COLO668 (cell line): ENCODE measurements around the gene BARX1.
A peak's percentile ranks its signal among the peaks of the same experiment; 100 is the strongest.
"Not testable (repeated sequence)": the region's sequence is repeated elsewhere in the genome, so short reads cannot be mapped to it uniquely, and the experiment has no call there.

Experiments used
- DNase-seq: peaks from one replicate; lab custom pipeline; 2025; ENCODE audit not compliant: unreplicated experiment; lab: John Stamatoyannopoulos, UW

Gene BARX1

DNA sequence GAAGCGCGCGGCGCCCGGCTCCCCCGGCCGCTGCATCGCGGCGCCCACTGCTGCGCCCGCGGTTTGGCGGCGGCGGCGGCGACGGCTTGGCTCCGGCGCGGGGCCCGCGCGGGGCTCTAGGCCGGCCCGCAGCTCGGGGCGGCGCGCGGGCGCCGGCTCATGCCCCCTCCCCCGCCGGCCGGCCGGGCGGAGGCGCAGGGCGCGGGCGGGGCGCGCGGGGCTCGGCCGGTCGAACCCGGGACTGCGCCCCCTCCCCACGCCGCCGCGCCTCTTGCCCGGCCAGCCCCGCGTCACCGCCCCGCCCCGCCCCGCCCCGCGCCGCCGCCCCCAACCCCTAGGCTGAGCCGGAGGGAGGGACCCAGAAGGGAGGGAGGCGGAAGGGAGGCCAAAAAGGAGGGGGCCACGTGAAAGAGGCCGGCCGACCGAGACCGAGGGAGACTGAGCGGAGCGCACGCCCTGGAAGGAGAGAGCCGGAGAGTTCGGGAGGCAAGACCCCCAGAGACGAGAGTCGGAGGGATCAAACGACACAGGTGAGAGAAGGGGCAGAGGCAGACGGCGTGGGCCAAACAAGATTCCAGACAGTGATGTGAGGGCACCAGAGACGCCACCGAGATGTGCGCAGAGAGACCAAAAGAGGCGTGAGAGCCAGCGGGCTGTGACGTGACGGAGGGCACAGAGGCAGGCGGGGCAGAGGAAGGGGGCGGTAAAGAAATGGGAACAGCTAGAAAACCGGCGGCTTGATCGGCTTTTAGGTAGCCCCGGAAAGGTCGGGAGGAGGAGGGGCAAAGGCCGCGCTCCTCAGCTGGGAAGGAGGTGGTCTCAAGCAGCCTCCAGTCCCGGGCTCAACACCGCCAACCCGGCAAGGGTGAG lies at the start of gene BARX1:
Gene BARX1 (minus strand): TSS at position 245 of the 870 bp plus-strand sequence. CDS start 209 bp downstream, at position 36.
- peak; percentile 65 for DNase-seq

- DNase-seq, result peak; percentile 49
Observed at GRCh38 chr9:94002316-94003140, 47.4 kb upstream of the BARX1 start.

DNA sequence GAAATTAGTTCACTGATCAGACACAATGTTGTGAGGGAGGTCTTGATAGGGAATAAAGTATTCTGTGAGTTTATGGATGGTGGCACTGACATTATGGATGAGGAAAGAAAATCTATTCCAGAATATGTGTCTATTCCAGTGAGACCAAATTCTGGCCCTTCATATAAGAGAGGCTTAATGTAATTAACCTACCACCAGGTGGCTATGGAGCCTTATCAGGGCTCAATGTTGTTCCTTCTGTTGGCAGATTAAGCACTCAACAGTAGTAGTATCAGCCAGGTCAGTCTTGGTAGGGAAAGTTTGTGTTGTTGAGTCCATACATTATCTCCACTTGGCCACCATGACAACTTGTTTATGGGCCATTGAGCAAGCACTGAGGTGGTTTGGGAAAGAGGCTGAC lies 41.7 kb upstream of the BARX1 start:
- DNase-seq, result no peak

GRCh38 chr9:93996367-93996766 lies 41.2 kb upstream of the BARX1 start:
- DNase-seq, result no peak

DNA sequence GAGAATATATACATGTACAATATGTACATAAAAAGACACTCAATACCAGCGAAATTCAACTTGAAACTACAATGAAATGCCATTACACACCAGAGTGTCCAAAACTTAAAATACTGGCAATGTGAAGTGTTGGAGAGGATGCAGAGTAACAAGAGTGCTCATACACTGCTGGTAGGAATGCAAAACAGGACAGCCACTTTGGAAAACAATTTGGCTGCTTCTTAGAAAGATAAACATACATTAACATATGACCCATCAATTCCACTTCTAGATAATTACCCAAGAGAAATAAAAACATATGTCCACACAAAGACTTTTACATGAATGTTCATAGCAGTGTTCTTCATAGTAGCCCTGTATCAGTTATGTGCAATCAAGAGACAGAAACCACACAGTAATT lies 39.4 kb upstream of the BARX1 start:
- no peak for DNase-seq

- DNase-seq, result no peak
Observed at GRCh38 chr9:93994132-93994531, 39.0 kb upstream of the BARX1 start.

DNA sequence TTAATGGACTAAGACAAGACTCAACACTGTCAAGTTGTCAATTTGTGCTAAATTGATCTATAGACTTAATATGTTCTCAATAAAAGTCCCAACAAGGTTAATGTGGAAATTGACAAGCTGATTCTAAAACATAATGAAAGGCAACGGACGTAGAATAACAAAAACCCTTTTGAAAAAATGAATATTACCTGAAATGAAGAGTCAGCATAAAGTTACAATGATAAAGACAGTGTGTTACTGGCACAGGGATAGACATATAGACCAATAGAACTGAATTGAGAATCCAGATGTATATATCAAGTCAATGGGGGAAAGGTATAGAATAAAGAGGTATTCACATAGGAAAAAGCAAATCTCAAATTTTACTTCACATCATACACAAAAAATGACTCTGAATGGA lies 37.7 kb upstream of the BARX1 start:
- no peak for DNase-seq

- no peak for DNase-seq
Observed at GRCh38 chr9:93990448-93990847, 35.3 kb upstream of the BARX1 start.

DNA sequence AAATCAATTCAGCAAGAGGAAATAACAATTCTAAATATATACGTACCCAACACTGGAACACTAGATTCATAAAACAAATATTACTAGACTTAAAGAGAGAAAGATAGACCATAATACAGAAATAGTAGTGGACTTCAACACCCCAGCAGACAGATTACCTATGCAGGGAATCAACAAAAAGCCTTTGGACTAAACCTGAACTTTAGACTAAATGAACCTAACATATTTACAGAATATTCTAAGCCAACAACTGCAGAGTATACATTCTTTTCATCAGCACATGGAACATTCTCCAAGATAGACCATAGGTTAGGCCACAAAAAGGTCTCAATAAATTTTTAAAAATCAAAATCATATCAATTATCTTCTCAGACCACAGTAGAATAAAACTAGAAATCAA lies 32.9 kb upstream of the BARX1 start:
- no peak for DNase-seq

DNA sequence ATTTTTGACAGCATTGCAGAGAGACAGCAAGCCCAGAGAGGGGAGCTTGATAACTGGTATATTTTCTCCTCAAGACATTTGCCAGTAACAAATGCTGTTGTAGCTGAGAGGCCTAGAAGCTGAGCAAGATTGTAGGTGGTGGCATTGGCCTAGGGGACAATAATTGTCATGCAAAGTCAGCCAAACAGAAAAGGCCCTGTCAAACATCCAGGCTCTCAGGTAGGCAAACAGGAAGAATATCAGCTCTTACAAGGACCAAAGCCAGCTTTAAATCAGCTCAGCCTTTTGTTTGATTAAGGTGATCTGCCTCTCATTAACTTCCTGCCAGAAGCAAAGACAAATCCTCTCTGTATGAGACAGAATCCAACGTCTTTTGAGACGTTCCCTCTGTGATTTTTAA lies 29.7 kb upstream of the BARX1 start:
- DNase-seq, result no peak

DNA sequence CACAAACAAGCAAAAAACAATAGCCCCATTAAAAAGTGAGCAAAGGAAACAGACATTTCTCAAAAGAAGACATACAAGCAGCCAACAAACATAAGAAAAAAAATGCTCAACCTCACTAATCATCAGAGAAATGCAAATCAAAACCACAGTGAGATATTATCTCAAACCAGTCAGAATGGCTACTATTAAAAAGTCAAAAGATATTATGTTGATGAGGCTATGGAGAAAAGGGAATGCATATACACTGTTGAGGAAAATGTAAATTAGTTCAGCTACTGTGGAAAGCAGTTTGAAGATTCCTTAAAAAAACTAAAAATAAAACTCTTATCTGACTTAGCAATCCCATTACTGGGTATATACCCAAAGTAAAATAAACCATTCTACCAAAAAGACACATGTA lies 28.7 kb upstream of the BARX1 start:
- no peak for DNase-seq

GRCh38 chr9:93979721-93980120 lies 24.6 kb upstream of the BARX1 start:
- no peak for DNase-seq

GRCh38 chr9:93978551-93978950 lies 23.4 kb upstream of the BARX1 start:
- no peak for DNase-seq

DNA sequence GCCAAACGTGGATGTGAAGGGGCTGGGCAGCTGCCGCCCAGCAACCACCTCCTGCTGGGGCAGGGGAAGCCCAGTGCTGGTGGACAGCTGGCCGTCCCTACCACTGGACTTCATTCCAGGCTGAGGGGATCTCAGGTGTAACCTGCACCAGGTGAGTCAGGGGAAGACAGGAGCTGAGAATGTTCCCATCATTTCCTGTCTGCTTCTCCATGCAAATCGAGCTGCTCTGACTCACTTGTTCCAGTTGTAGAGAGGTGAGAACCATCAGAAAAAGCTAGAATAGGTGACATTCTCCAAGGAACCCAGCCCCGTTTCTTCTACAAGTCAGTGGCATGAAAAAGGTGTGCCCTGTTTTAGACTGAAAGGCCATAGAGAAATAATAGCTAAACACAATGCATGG lies 21.8 kb upstream of the BARX1 start:
- DNase-seq, result no peak

GRCh38 chr9:93976081-93976480 lies 20.9 kb upstream of the BARX1 start:
- DNase-seq, result no peak

GRCh38 chr9:93975262-93975661 lies 20.1 kb upstream of the BARX1 start:
- DNase-seq, result no peak

DNA sequence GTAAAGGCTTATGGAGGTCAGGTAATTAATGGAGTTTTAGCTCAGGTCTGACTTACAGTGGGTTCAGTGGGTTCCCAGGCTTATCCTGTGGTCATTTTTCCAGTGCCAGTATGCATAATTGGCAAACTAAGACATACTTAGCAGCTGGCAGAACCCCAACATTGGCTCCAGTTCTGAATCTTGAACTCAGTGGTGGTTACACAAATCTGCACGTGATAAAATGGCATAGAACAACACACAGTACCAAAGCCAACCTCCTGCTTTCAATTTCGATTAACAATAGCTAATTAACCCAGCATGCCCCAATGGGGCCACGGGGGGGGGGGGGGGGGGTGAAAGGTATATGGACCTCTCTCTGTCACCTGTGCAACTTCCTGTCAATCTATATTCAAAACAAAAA lies 19.0 kb upstream of the BARX1 start:
- no peak for DNase-seq

GRCh38 chr9:93972655-93973054 lies 17.5 kb upstream of the BARX1 start:
- not testable (repeated sequence) for DNase-seq

GRCh38 chr9:93969328-93969661 lies 14.1 kb upstream of the BARX1 start:
- DNase-seq, result no peak

GRCh38 chr9:93968451-93969327 lies 13.5 kb upstream of the BARX1 start:
- no peak for DNase-seq
